ENCODE data around the gene TOPORS. TPM values are rescaled to one million over a fixed set of nuclear protein-coding genes. Genes with fewer than 3 reads are reported as not detected.

The TOPORS gene
- total and polyA plus RNA-seq, 2 experiments from 2014 or later: 31.8 to 35.9 TPM

GRCh38 chr9:32572900-32573523 lies 20.6 kb upstream of the TOPORS start, which contains the start of gene NDUFB6:
TSS of gene NDUFB6 (minus strand) at chr9:32573159. CDS start at chr9:32573060, 99 bp downstream.
- Mint-ChIP-seq H3K36me3 (ENCODE audit: low read depth) (peaks cover 10% of the 10 kb centered on the region), H3K27ac (peak within 1 kb of the TSS; percentile 99), H3K9me3 (no peaks in the 10 kb centered on the region), H3K27me3 (ENCODE audit: insufficient read depth, low read depth, poor library complexity) (peaks cover 8% of the 10 kb centered on the region), H3K4me1 (peaks cover 10% of the 10 kb centered on the region; the same call in 2 of the 3 replicates), H3K4me3 (peak within 1 kb of the TSS; percentile 100)
- Histone ChIP-seq H3K27ac (ENCODE audit: low read depth) (peak within 1 kb of the TSS; percentile 75), H2AFZ (peak within 1 kb of the TSS; percentile 79; the same call in 1 of the 2 replicates), H4K20me1 (replicated peaks; ENCODE audit: insufficient read depth) (no peaks in the 10 kb centered on the region), H3K4me2 (peak within 1 kb of the TSS; percentile 87), H3K9me2 (ENCODE audit: insufficient read depth) (no peaks in the 10 kb centered on the region), H3K79me2 (replicated peaks; ENCODE audit: insufficient read depth) (peaks cover 43% of the 10 kb centered on the region), H3K4me3 (peak within 1 kb of the TSS; percentile 82), H3K4me1 (ENCODE audit: insufficient read depth) (peaks cover 11% of the 10 kb centered on the region), H3K27me3 (ENCODE audit: insufficient read depth) (no peaks in the 10 kb centered on the region), H3F3A (replicated peaks; ENCODE audit: low read depth) (no peaks in the 10 kb centered on the region), H3K36me3 (ENCODE audit: insufficient read depth) (peaks cover 6% of the 10 kb centered on the region; the same call in 1 of the 2 replicates)
- ATAC-seq (peak; percentile 93), DNase-seq (ENCODE audit: low spot score) (peak; percentile 98)
- TF ChIP-seq CREB1 (CRISPR knock-in tag; IDR thresholded peaks at IDR 0.05; ENCODE audit: low read depth) (peak; percentile 98), CTCF (conservative IDR thresholded peaks at IDR 0.05; ENCODE audit: low read depth in 2 of 2) (0 out of 4 replicates have a peak, but pooled peaks of 1 of the 2 experiments have one; percentile 3), EZH2 (IDR thresholded peaks at IDR 0.05; ENCODE audit: low read depth, unreplicated experiment) (no peak), POLR2AphosphoS5 (IDR thresholded peaks at IDR 0.05; ENCODE audit: low read depth) (peak; percentile 91), ZNF114 (CRISPR knock-in tag; IDR thresholded peaks at IDR 0.05) (no peak), NANOG (IDR thresholded peaks at IDR 0.05; ENCODE audit: borderline replicate concordance) (no peak), ETS1 (IDR thresholded peaks at IDR 0.05) (peak; percentile 69; the same call in 1 of the 2 replicates), EZH2phosphoT487 (IDR thresholded peaks at IDR 0.05; ENCODE audit: unreplicated experiment) (no peak), JUNB (IDR thresholded peaks at IDR 0.05; ENCODE audit: unreplicated experiment) (no peak), ZNF462 (CRISPR knock-in tag; IDR thresholded peaks at IDR 0.05) (no peak), REST (IDR thresholded peaks at IDR 0.05; ENCODE audit: unreplicated experiment) (no peak), ZNF331 (CRISPR knock-in tag; IDR thresholded peaks at IDR 0.05; ENCODE audit: low read depth) (no peak), STAT1 (IDR thresholded peaks at IDR 0.05; ENCODE audit: unreplicated experiment) (no peak)

Data from GM23338 (cell line).